Cardiac fibroblast (primary cell): Measurements from ENCODE around the gene RPS16.
"Not testable (repeated sequence)": the region's sequence is repeated elsewhere in the genome, so short reads cannot be mapped to it uniquely, and the experiment has no call there.

ENCODE experiments used
- DNase-seq, 2 donors: peaks; one replicate each; pipeline versions ENCODE4 v3.0.0 to v3.0.0-alpha.2; 2010; ENCODE audit warnings: low read depth in 2 of 2
- H3K4me3 ChIP-seq, 2 donors: replicated peaks in 1 of 2; 1 replicate in 1 of 2; 2 replicates in 1 of 2; pipeline ENCODE4 v1.5.1; 2011; ENCODE audit warnings: low read depth in 2 of 2, low read length in 2 of 2, mild to moderate bottlenecking in 2 of 2, moderate library complexity in 1 of 2
- TF ChIP-seq, protein P1 (sequence below): IDR thresholded peaks from one replicate; pipeline ENCODE4 v1.5.1; 2011; ENCODE audit warnings: low read depth, mild to moderate bottlenecking, low read length, inconsistent platforms

RPS16 gene

GRCh38 chr19:39469567-39469966, 33.8 kb upstream of the RPS16 start:
- DNase-seq = no peak
- H3K4me3 ChIP-seq = no peak overlapping the region
- TF ChIP-seq, protein P1, sequence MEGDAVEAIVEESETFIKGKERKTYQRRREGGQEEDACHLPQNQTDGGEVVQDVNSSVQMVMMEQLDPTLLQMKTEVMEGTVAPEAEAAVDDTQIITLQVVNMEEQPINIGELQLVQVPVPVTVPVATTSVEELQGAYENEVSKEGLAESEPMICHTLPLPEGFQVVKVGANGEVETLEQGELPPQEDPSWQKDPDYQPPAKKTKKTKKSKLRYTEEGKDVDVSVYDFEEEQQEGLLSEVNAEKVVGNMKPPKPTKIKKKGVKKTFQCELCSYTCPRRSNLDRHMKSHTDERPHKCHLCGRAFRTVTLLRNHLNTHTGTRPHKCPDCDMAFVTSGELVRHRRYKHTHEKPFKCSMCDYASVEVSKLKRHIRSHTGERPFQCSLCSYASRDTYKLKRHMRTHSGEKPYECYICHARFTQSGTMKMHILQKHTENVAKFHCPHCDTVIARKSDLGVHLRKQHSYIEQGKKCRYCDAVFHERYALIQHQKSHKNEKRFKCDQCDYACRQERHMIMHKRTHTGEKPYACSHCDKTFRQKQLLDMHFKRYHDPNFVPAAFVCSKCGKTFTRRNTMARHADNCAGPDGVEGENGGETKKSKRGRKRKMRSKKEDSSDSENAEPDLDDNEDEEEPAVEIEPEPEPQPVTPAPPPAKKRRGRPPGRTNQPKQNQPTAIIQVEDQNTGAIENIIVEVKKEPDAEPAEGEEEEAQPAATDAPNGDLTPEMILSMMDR = no peak

DNA sequence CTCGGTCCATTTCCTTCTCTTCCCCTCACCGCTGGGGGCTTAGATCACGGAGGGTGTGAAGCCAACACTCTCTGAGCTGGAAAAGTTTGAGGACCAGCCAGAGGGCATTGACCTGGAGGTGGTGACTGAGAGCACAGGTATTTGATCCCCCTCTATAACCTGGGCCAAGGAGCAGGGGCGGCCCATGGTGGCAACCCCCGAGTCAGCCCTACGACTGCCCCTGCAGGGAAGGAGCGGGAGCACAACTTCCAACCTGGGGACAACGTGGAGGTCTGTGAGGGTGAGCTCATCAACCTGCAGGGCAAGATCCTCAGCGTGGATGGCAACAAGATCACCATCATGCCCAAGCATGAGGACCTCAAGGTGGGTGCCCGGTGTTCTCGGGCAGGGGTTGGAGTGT, 33.3 kb upstream of the RPS16 start:
- H3K4me3 ChIP-seq = no peak overlapping the region
- no peak for DNase-seq
- TF ChIP-seq, protein P1 = no peak

GRCh38 chr19:39467941-39468340, 32.2 kb upstream of the RPS16 start:
- DNase-seq = no peak
- TF ChIP-seq, protein P1 = no peak
- H3K4me3 ChIP-seq = no peak overlapping the region

- H3K4me3 ChIP-seq = no peak overlapping the region
- no peak for DNase-seq
- TF ChIP-seq, protein P1 = no peak
Observed at GRCh38 chr19:39465956-39466747, 30.4 kb upstream of the RPS16 start.

GRCh38 chr19:39463403-39463802, 27.7 kb upstream of the RPS16 start:
- no peak for DNase-seq
- no peak overlapping the region for H3K4me3 ChIP-seq
- TF ChIP-seq, protein P1 = no peak

- H3K4me3 ChIP-seq, DNase-seq: not testable (repeated sequence)
Observed at GRCh38 chr19:39451257-39451656, 15.5 kb upstream of the RPS16 start.

GRCh38 chr19:39449116-39449797, 13.5 kb upstream of the RPS16 start:
- DNase-seq = no peak
- H3K4me3 ChIP-seq = no peak overlapping the region
- TF ChIP-seq, protein P1 = no peak
